HG03571 (cell line): ENCODE measurements around the gene MYH6.
"Not testable (repeated sequence)": the region's sequence is repeated elsewhere in the genome, so short reads cannot be mapped to it uniquely, and the experiment has no call there.

Experiments
- ATAC-seq: cut with Tn5 transposase; IDR thresholded peaks from one replicate; pipeline ENCODE4 v1.9.1; 2021; ENCODE audit not compliant: unreplicated experiment

Gene MYH6

DNA sequence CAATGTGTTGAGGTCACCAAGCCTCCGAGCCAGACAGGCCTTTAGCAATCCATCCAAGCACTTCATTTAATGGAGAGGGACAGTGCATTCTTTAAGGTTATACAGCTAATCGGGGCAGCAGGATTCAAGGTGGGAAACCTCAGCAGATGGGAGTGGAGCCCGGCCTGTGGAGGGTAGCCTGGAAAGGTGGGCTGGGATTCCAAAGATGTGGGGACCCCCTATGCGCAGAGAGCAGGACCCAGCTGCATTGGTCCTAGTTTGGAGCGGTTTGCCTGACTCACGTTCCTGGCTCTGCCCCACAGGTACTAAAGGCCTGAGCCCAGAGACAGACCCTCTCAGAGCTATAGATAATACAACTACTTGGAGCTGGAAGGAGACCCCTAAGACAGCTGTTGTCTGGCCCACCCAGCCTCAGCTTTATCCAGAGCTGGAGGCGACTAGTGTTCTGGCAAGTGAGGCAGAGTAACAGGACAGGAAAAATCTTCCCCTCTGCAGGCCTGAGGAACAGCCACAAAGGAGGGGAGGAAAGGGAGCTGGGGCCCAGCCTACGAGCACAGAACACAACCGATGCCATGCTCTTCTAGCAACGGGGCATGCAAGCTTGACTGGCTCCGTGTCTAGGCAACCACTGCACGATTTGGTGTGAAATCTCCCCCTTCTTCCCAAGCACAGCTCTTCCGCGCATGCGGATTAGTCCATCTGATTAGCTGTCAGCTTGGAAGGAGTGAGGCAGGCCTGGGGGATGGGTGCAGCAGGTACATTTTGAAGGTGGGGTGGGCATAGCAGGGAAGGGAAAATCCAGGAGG is 28.5 kb upstream of the MYH6 start:
- ATAC-seq = no peak

DNA sequence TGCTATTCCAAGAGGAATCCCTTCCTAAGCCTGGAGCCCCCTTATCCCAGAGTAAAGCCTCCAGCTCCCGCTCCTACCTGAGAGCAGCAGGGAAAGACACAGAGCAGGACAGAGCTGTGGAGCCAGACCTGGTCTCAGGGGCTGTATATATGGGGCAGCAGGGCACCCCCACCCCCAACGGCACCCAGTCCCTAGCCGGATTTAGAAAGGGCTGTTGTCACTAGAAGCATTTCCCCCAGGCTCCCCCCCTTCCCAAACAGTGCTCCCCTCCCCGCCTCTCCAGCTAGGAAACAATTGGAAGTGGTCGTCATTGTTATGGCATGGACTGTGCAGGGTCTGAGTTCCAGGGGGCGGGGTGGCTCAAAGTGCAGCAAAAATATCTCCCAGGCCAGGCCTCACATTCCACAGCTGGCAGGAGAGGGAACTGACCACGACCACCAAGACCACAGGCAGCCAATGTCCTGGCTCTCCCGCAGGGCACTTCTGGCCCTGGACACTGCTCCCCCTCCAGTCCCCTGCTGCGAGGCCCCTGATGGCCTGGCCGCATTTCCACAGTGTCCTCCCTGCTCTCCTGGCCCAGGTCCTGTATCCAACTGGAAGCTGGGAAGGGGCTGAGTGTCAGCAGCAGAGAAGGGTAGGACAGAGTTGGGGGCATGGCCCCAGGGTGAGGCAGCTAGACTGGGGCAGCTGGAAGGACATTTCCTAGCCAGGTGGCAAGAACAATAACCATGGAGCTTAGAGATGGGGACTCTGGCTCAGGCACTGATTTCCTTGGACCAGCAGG is 27.7 kb upstream of the MYH6 start, which contains the start of gene MYH7:
TSS of gene MYH7 (minus strand) at position 118 of the 784 bp plus-strand sequence. CDS start 1,928 bp downstream, outside the sequence.
- no peak for ATAC-seq

DNA sequence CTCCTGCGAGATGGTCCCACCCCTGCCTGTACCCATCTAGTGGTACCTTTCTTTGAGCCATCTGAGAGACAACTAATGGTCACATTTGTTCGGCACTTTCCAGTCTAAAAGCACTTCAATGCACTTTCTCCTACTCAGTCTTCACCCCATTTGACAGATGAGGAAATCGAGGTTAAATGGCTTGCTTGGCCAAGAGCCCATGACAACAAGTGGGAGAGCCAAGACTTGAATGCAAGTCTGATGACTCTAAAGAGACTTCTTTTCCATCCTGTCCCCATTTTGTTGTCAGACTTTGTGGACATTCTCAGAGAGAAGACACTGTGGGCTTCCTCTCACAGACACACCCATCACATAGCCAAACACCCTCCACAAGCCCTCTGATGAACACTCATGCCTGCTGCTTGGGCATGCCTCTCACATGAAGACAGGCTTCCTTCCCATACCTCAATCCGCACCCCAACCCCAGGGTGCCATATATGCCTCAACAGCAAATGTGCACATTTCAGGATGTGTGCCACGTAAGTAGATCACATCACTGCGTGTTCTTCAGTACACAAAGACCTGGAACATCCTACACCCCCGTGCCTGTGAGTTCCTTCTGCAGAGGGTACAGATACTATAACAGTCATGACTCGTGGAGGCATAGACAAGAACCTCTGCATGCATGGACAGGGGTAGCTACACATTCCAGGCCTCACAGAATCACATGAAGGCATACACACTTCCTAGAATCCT is 26.6 kb upstream of the MYH6 start:
- ATAC-seq = no peak

DNA sequence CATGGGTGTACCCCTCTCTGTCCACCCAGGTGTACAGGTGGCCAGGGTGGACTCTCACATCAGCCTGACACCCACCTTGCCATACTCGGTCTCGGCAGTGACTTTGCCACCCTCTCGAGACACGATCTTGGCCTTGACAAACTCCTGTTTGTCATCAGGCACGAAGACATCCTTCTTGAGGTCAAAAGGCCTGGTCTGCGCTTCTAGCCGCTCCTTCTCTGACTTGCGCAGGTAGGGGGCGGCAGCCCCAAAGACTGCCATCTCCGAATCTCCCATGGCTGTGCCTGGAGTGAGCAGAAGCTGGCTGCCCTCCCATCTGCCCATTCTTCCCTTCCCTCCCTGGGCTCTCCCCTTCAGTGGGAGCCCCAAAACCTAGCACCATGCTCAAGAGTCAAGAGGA is 25.4 kb upstream of the MYH6 start:
- no peak for ATAC-seq

DNA sequence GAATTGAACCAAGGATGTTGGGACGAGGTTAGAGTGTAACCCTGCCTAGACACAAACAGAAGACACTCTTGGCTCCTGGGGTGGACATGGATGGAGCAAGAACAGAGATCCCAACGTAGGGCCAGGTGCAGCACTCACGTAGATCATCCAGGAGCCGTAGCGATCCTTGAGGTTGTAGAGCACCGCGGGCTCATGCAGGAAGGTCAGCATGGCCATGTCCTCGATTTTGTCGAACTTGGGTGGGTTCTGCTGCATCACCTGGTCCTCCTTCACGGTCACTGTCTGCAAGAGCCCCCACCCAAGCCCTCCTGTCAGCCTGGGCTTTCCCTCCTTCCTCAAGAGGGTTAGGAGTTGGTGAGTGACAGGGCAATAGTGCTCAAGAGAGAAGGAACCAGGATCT is 24.9 kb upstream of the MYH6 start:
- ATAC-seq = no peak

DNA sequence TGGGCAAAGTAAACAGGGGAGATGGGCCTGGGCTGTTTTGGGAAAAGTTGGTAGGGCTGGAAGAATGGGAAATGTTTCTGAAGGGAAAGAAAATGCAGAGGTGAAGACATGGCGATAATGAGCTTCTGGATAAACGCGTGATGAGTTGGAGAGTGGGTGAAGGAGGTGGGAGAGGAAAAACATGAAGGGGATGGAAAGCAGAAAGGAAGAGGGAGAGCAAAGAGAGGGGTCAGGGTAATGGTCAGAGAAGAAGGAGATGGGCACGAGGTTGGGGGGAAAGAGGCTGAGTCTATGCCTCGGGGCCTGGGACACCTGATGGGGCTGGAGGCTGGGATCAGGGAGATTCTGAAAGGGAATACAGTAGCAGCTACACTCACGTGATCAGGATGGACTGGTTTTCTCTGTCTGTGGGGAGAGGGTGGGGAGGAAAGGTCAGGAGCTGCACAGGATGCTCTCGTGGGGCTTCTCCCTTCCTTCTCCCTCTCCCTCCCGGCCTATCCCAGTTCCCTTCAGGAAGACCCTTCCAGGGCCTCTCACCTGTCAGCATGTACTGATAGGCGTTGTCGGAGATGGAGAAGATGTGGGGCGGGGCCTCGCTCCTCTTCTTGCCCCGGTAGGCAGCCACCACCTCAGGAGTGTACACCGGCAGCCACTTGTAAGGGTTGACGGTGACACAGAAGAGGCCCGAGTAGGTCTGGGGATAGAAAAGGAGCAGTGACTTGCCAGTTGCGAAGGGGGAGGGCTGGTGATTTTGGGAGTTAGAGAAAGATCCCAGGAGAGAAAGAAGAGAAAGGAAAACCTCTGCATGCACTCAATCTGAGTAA is 24.2 kb upstream of the MYH6 start:
- ATAC-seq = no peak

DNA sequence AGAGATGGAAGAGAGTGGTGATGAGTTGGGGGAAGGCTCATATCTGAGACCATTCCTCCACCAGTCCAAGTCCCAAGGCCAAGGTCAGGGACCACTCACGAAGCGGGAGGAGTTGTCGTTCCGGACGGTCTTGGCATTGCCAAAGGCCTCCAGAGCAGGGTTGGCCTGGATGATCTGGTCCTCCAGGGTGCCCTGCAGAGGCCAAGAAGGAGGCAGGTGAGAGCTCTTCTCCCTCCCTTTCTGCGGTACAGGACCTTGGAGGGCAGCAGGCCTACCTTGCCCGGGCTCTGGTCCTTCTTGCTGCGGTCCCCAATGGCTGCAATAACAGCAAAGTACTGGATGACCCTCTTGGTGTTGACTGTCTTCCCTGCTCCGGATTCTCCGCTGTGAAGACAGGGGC is 23.4 kb upstream of the MYH6 start:
- no peak for ATAC-seq

DNA sequence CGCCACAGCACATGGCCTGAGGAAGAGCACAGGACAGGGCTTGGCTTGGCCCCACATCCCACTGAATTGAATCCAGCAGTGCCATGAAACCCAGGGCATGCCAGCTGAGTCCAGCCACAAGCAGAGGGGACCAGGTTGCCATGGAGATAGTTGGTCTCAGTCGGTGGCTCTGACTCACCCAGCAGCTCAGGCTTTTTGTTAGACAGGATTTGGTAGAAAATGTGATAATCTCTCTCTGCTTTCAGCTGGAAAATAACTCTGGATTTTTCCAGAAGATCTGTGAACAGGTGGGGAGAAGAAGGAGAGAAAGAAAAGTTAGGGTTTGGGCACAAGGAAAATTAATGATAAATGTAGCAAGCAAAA is 22.6 kb upstream of the MYH6 start:
- no peak for ATAC-seq

DNA sequence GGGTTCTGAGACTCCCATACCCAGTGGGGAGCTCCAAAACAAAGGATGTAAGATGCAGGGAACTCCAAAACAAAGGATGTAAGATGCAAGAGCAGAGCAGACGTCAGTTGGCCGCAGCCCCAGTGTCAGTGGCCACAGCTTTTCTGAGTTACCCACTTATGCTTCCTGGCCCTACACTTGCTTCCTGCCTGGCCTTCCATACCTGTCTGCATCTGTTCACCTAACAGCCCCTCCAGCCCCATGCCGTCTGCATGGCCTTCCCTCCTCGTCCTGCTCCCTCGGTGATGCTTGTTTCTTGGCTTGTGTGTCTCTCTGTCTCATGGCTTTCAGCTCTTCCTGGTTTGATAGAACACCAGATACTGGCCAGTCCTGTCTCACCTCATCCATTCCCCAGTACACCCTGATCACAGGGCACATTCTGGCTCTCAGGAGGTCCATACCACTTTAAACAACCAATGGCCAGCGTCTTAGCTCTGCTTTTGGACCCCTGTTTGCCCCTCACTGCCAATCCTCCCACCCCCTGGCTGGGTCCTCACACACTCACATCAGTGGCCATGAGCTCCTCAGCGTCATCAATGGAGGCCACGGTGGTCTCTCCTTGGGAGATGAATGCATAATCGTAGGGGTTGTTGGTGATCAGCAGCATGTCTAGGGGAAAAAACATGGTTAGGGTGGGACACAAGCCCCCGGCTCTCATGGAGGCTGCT is 22.1 kb upstream of the MYH6 start:
- ATAC-seq = no peak

DNA sequence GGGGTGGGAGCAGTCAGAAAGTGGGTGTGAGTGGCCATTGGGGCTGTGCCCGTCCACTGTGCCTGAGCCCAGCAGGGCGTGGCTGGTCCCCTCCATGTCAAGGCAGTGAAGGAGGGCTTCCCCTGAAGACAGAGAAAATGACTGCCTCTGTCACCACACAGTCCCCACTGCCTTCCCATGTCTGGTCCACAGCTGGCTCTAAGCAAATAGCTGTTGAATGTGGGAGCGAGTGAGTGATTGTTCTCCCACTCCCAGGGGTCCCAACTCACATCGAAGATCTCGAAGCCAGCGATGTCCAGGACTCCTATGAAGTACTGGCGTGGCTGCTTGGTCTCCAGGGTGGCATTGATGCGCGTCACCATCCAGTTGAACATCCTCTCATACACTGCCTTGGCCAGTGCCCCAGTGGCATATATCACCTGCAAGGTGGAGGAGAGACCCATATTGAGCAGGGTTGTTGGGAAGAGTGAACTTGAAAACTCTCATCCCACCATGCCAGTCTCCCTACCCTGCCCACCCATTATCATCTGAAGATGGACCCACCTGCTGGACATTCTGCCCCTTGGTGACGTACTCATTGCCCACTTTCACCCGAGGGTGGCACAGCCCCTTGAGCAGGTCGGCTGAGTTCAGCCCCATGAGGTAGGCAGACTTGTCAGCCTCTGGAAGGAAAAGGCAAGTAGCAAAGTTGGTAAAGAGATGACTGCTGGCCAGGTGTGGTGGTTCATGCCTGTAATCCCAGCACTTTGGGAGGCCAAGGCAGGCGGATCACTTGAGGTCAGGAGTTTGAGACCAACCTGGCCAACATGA is 20.8 kb upstream of the MYH6 start:
- no peak for ATAC-seq

DNA sequence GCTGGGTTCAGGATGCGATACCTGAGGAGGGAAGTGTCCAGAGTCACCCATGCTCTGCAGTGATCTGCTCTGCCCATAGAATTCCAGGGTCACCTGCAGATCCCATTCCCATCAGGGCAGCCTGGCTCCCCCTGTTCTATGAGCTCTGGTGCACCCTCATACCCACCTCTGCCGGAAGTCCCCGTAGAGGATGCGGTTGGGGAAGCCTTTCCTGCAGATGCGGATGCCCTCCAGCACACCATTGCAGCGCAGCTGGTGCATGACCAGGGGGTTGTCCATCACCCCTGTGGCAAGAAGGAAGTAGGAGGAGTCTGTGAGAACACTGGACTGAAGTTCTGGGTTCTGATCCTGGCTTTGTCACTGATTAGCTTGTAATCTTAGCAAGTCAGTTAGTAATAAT is 17.7 kb upstream of the MYH6 start:
- ATAC-seq = not testable (repeated sequence)

DNA sequence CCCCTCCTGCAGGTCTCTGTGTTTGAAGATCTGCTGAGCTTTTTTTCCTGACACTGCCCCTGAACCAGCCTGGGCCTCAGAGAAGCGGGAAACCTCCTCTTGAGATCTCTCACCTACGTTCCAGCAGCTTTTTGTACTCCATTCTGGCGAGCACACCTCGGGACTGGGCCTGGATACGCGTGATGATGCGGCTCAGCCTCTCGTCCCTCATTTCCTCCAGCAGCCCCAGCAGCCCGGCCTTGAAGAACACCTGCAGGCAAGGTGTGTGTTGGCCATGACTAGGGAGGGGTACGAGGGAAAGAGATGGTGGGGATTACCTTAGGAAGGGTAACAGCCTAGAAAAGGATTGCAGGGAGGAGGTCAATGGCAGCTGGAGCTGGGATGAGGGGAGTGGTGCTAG is 17.1 kb upstream of the MYH6 start:
- ATAC-seq = no peak

DNA sequence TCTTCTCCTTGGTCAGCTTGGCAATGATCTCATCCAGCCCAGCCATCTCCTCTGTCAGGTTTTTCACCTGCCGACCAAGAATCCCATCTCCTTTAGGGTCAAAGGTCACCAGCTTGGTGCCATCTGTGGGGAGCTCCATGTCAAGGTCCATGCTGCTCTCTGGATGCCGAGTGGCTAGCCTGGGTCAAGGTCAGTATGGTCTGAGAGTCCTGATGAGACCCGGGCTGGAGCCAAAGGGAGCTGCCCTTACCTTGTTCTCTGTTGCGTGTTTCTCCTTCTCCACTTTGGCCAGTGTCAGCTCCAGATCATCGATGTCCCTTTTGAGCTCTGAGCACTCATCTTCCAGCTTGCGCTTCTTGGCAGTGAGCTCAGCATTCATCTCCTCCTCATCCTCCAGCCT is 15.6 kb upstream of the MYH6 start:
- no peak for ATAC-seq

DNA sequence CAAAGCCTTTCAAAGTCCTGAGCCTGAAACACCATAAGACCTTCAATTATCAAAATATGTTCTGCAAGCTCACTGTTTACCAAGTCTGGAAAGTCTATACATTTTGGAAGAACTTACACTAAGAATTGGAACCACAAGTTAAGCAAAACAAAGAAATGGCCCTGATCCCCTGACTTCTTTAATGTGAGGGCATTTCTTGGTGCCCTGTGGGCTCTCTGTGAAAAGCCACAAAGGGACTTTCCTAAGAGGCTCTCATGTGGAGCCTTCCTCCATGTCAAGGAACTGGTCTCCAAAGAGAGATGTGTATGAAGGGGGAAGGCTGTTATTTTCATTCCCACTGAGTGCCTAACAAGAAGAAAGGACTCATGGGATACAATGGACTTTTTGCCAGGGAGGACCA is 13.5 kb upstream of the MYH6 start:
- ATAC-seq = no peak

DNA sequence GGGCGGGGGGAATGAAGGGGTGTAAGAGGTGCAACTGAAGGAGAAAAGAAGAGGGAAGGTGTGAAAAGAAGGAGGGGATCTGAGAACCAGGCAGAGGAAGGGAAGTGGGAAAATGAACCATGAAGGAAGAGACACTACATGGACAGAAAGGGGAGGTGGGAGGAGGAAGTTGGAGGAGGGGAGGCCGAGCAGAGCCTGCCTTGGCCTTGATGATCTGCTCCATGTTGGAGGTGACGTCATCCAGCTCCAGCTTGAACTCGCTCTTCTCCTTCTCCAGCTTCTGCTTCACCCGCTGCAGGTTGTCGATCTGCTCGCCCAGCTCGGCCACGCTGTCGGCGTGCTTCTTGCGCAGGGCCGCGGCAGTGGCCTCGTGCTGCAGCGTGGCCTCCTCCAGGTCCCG is 11.6 kb upstream of the MYH6 start:
- not testable (repeated sequence) for ATAC-seq

DNA sequence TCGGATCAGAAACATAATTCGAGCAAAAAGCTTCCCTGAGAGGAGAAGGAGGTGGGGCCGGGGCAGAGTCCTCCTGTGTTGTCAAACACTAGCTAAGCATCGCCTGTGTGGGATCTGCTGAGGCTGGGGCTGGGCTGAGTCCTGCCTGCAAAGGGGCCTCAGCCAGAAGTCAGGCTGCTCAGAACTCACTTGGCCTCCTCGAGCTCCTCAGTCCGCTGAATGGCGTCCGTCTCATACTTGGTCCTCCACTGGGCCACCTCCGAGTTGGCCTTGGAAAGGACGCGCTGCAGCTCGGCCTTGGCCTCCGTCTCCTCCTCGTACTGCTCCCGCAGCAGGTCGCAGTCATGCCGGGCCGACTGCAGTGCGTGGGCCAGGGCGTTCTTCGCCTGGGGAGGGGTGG is 9.9 kb upstream of the MYH6 start:
- no peak for ATAC-seq

DNA sequence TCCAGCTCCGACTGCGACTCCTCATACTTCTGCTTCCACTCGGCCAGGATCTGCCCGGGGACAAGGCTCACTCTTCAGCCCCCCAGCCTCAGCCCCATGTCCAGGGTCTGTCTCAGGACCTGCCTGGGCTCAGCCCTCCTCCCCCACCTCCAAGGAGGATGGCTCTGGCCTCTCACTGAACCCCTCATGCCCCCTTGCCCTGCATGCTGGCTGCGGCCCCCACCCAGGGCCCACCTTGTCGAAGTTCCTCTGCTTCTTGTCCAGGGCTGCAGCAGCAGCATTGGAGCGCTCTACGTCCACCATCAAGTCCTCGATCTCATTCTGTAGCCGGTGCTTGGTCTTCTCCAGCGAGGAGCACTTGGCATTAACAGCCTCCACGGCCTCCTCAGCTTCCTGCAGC is 9.2 kb upstream of the MYH6 start:
- ATAC-seq = not testable (repeated sequence)

DNA sequence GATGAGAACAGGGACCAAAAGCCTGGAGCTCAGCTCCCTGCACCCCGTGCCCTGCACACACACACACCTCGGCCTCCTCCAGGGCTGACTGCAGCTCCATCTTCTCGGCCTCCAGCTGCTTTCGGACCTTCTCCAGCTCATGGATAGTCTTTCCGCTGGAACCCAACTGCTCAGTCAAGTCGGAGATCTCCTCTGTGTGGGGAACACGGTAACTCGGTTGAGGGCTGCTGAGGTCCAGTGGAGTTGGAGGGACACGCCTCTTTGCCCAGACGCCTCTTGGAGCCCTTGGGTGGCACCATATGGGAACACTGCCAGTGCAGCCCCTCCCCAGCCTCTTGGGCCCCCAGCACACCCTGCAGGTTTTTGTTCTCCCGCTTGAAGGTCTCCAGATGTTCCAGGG is 8.7 kb upstream of the MYH6 start:
- ATAC-seq = no peak
